Measurements from ENCODE around the gene TSEN54. TPM values are rescaled to one million over a fixed set of nuclear protein-coding genes. Genes with fewer than 3 reads are reported as not detected.
A peak's percentile ranks its signal among the peaks of the same experiment; 100 is the strongest.

TSEN54 gene
- total and polyA plus RNA-seq, 2 donors from 2014 or later: 25.8 to 33.8 TPM

- H3K27ac ChIP-seq (ENCODE audit: low read depth in 2 of 2, low read length in 2 of 2): peak overlapping the region; percentile 74 to 76
- DNase-seq: peak in 2 of 5 donors; percentile 53 to 55
- no peaks in the 10 kb centered on the region for H3K9me3 ChIP-seq (ENCODE audit: control insufficient read depth in 2 of 3, insufficient read depth in 1 of 3, low read length in 3 of 3)
- FAIRE-seq: no peak
- TF ChIP-seq, protein P1, sequence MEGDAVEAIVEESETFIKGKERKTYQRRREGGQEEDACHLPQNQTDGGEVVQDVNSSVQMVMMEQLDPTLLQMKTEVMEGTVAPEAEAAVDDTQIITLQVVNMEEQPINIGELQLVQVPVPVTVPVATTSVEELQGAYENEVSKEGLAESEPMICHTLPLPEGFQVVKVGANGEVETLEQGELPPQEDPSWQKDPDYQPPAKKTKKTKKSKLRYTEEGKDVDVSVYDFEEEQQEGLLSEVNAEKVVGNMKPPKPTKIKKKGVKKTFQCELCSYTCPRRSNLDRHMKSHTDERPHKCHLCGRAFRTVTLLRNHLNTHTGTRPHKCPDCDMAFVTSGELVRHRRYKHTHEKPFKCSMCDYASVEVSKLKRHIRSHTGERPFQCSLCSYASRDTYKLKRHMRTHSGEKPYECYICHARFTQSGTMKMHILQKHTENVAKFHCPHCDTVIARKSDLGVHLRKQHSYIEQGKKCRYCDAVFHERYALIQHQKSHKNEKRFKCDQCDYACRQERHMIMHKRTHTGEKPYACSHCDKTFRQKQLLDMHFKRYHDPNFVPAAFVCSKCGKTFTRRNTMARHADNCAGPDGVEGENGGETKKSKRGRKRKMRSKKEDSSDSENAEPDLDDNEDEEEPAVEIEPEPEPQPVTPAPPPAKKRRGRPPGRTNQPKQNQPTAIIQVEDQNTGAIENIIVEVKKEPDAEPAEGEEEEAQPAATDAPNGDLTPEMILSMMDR (IDR thresholded peaks at IDR 0.05; ENCODE audit: borderline replicate concordance, extremely low read depth, insufficient read depth): no peak
- H3K36me3 ChIP-seq (ENCODE audit: control insufficient read depth in 2 of 3, insufficient read depth in 3 of 3, low read length in 3 of 3): peaks cover 2 to 20% (median 5%) of the 10 kb centered on the region in 3 donors
- peaks cover 14 to 31% (median 18%) of the 10 kb centered on the region in 3 donors for H3K4me1 ChIP-seq (ENCODE audit: control insufficient read depth in 2 of 3, insufficient read depth in 2 of 3, low read depth in 1 of 3, low read length in 3 of 3)
- H3K27me3 ChIP-seq (ENCODE audit: control insufficient read depth, insufficient read depth, low read length): no peaks in the 10 kb centered on the region
- intact Hi-C loops (cut with DNase I): no loop called here
- H3K4me3 ChIP-seq (ENCODE audit: low read length in 3 of 3): no peak overlapping the region
- peak overlapping the region in 1 of 3 donors; percentile 69 for H3K9ac ChIP-seq (ENCODE audit: low read length in 3 of 3)
These were observed 41.0 kb upstream of the TSEN54 start for GRCh38 chr17:75475144-75475835.

DNA sequence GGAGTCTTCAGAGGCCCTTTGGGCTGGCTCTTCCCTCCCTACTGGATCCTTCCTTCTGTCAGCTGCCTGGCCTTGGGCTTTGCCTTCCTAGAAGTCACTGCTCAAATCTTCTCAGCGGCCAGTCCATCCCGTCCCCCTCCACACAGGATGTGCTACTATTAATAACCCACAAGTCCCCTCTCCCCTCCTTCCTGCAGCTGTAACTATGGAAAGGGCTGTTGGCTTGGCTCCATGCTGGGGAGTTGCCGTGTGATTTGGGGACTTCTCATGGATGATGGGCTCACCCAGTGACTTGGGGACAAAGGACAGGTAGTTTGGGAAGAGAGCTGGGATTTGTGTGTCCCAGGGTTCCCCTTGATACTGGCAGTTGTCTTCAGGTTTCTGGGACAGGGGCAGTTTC lies 40.5 kb upstream of the TSEN54 start:
- intact Hi-C loops (cut with DNase I): no loop called here
- TF ChIP-seq, protein P1 (IDR thresholded peaks at IDR 0.05; ENCODE audit: borderline replicate concordance, extremely low read depth, insufficient read depth): no peak
- Histone ChIP-seq H3K27me3 (ENCODE audit: control insufficient read depth, insufficient read depth, low read length) (no peaks in the 10 kb centered on the region), H3K4me1 (ENCODE audit: control insufficient read depth in 2 of 3, insufficient read depth in 2 of 3, low read depth in 1 of 3, low read length in 3 of 3) (peaks cover 14 to 31% (median 18%) of the 10 kb centered on the region in 3 donors), H3K9me3 (ENCODE audit: control insufficient read depth in 2 of 3, insufficient read depth in 1 of 3, low read length in 3 of 3) (no peaks in the 10 kb centered on the region), H3K9ac (ENCODE audit: low read length in 3 of 3) (peak overlapping the region in 1 of 3 donors; percentile 69), H3K27ac (ENCODE audit: low read depth in 2 of 2, low read length in 2 of 2) (peak overlapping the region; percentile 74 to 76), H3K36me3 (ENCODE audit: control insufficient read depth in 2 of 3, insufficient read depth in 3 of 3, low read length in 3 of 3) (peaks cover 2 to 20% (median 7%) of the 10 kb centered on the region in 3 donors), H3K4me3 (ENCODE audit: low read length in 3 of 3) (peak overlapping the region in 1 of 3 donors; percentile 32)
- no peak for FAIRE-seq
- DNase-seq: peak in 4 of 5 donors; percentile 49 to 88 (median 66)

DNA sequence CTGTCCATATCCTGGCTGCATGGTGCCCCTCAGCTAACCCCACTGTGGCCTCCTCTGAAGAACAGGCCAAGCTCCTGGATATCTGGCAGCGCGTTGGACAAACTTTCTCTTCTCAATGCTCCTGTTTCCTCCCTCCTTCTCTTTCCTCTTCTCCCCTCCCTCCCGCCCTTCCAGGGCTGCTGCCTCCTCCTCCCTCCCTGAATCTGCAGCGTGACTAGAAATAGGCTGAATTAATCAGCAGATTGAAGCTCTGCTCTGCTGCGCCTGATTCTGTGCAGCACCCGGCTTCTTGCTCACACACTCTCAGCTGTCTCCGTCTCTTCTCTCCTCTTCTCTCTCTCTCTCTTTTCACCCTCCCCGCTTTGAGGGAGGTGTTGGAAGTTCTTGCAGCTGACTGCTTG lies 40.1 kb upstream of the TSEN54 start:
- H3K9me3 ChIP-seq (ENCODE audit: control insufficient read depth in 2 of 3, insufficient read depth in 1 of 3, low read length in 3 of 3): no peaks in the 10 kb centered on the region
- H3K4me3 ChIP-seq (ENCODE audit: low read length in 3 of 3): peak overlapping the region; percentile 28 to 51 (median 32)
- peak overlapping the region in 1 of 3 donors; percentile 69 for H3K9ac ChIP-seq (ENCODE audit: low read length in 3 of 3)
- peak overlapping the region; percentile 74 to 76 for H3K27ac ChIP-seq (ENCODE audit: low read depth in 2 of 2, low read length in 2 of 2)
- peaks cover 2 to 20% (median 7%) of the 10 kb centered on the region in 3 donors for H3K36me3 ChIP-seq (ENCODE audit: control insufficient read depth in 2 of 3, insufficient read depth in 3 of 3, low read length in 3 of 3)
- DNase-seq (peak; percentile 62 to 87 (median 72)), FAIRE-seq (no peak)
- no peaks in the 10 kb centered on the region for H3K27me3 ChIP-seq (ENCODE audit: control insufficient read depth, insufficient read depth, low read length)
- TF ChIP-seq, protein P1 (IDR thresholded peaks at IDR 0.05; ENCODE audit: borderline replicate concordance, extremely low read depth, insufficient read depth): no peak
- intact Hi-C loops (cut with DNase I): no loop called here
- peaks cover 14 to 34% (median 18%) of the 10 kb centered on the region in 3 donors for H3K4me1 ChIP-seq (ENCODE audit: control insufficient read depth in 2 of 3, insufficient read depth in 2 of 3, low read depth in 1 of 3, low read length in 3 of 3)
